IPS DF 6.9 (cell line): ENCODE data around the gene MTMR11.

Experiments used
- DNase-seq: peaks from one replicate; pipeline ENCODE4 v3.0.0-alpha.2; 2013; ENCODE audit warnings: low read depth, low spot score
- H3K27ac ChIP-seq: one replicate; pipeline ENCODE4 v1.5.1; 2013; ENCODE audit warnings: low read length, control low read depth
- H3K27me3 ChIP-seq: 2 replicates; pipeline ENCODE4 v1.6.1; 2013; ENCODE audit warnings: mild to moderate bottlenecking, low read length; ENCODE audit not compliant: control insufficient read depth, insufficient read depth
- H3K36me3 ChIP-seq: 2 replicates; pipeline ENCODE4 v1.6.1; 2013; ENCODE audit warnings: low read length; ENCODE audit not compliant: control insufficient read depth, insufficient read depth
- H3K4me1 ChIP-seq: 2 replicates; pipeline ENCODE4 v1.6.1; 2013; ENCODE audit warnings: low read length; ENCODE audit not compliant: control insufficient read depth, insufficient read depth
- H3K4me3 ChIP-seq: 2 replicates; pipeline ENCODE4 v1.5.1; 2013; ENCODE audit warnings: mild to moderate bottlenecking, low read length
- H3K9me3 ChIP-seq: 2 replicates; pipeline ENCODE4 v1.6.1; 2013; ENCODE audit warnings: low read length, inconsistent platforms; ENCODE audit not compliant: control insufficient read depth, insufficient read depth
- WGBS: extraction: QIAGEN DNeasy Blood & Tissue Kit; methylation state at CpG from one replicate; pipeline ENCODE4 v1.1.7; 2013; ENCODE audit warnings: mixed read lengths, missing lambda C conversion rate; ENCODE audit not compliant: insufficient read length, insufficient coverage; 5-methylcytosine and 5-hydroxymethylcytosine counted together

The MTMR11 gene

DNA sequence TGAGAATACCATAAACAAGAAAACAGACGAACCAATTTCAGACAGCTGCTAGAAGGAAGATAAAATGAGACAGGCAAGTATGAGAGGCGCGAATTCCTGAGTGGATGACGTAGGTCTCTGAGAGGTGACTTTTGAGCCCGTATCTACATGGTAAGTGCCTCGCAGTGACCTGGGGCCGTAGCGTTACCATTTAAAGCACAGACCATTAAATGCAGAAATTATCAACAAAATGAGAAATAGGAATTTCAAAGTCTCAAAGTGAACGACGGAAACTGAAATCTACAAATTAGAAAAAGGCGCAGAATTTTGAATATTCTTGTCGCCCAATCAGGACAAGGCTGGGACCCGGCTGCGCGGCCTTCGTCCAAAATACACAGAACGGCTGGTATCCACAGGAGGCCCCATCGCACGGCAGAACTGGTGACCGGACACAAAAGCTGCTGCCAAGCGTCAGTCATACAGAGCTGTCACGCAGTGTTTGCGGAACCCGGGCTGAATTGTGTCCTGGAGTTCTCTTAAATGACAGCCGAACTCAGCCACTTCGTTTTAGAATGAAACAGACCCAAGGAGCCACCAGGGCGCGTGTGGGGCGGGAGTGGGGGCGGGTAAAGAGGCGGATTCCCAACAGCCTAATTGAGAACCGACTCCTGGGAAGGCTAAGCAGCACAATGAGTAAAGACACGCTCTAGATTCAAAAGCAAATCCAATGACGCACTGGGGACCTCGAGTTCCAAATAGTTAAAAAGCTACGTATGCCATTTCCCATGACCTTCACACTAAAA is 51.1 kb downstream of the MTMR11 start:
- Histone ChIP-seq H3K9me3 (no peaks in the 10 kb centered on the region), H3K4me3 (peak overlapping the region; percentile 60; the same call in 1 of the 2 replicates)

DNA sequence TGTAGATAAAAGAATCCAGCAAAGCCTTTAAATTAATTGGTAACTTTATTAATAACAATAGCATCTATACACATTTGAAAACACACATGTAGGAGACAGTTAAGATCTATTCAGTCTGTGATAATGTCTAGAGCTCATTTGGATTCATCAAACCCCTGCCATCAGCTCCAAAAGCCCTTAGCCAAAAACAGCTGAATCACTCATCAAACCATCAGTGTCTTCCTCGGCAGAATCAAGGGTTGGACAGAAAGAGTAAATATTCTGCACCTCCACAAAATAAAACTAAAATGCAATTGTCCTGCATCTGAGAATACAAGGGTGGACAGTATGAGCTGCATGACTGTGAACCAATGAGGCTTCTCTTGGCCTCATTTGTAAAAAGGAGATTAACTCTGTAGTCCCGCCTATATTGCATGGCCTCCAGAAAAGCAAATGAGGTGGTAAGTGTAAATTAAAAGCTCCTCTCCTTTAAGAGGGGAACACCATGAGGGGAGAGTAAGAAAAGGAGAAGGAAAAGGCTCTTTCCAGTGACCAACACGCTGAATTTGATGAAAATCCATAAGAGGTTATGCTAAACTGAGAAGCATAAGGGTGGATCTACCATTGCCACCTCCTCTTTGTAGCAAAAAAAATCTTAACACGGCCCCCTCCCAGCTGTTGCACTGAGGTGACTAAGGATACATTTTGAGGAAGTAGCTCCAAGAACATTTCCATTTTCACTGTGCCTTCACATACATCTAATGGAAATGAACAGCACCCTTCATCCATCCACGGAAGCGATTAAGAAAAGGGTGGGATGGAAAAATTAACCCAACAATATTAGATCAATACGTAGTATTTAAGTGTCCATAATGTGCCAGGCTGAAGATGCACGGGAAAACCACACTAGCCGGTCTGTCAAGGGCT is 52.0 kb downstream of the MTMR11 start:
- Histone ChIP-seq H3K4me1 (no peaks in the 10 kb centered on the region), H3K27me3 (no peaks in the 10 kb centered on the region), H3K36me3 (no peaks in the 10 kb centered on the region), H3K4me3 (peak overlapping the region; percentile 60; the same call in 1 of the 2 replicates), H3K9me3 (no peaks in the 10 kb centered on the region), H3K27ac (no peak overlapping the region)
- no CpG with 5 or more reads among the region's 9 CpGs for WGBS
- DNase-seq = no peak

More for the DNA sequence above, 51.1 kb downstream of the MTMR11 start:
- DNase-seq = no peak
- no peak overlapping the region for H3K27ac ChIP-seq
- H3K36me3 ChIP-seq = no peaks in the 10 kb centered on the region
- no CpG with 5 or more reads among the region's 36 CpGs for WGBS
- no peaks in the 10 kb centered on the region for H3K27me3 ChIP-seq
- no peaks in the 10 kb centered on the region for H3K4me1 ChIP-seq

DNA sequence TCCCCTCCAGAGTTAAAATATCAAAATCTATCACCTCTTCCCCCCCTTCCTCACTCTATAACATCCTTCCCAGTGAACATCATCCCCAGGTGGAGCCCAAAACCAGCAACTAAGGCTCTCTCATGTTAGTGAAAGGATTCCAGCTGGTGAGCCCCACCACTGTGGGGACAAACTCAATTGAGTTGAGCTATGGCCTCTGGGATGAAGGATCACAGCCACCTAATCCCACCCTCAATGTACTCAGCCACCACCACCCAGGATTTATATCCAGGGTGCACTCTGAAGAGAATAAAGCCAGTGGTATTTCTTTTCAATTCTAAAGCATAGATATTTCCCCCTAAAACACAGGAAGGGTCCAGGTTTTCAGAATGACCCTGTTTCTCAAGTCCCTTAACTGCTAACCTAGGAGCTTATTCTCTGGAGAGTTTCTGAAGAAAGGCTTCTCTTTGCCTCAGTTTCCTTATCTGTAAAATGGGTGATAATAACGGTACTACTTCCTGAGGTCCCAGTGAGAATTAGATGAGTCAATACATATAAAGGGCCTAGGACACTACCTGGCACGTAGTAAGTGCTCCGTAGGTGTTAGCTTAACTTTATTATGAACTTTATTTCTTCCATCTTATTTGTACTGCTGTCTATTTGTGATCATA is 53.0 kb downstream of the MTMR11 start:
- DNase-seq = no peak
- Histone ChIP-seq H3K9me3 (no peaks in the 10 kb centered on the region), H3K4me3 (no peak overlapping the region), H3K27me3 (no peaks in the 10 kb centered on the region), H3K27ac (no peak overlapping the region), H3K4me1 (no peaks in the 10 kb centered on the region), H3K36me3 (no peaks in the 10 kb centered on the region)
- WGBS = no CpG with 5 or more reads among the region's 3 CpGs

DNA sequence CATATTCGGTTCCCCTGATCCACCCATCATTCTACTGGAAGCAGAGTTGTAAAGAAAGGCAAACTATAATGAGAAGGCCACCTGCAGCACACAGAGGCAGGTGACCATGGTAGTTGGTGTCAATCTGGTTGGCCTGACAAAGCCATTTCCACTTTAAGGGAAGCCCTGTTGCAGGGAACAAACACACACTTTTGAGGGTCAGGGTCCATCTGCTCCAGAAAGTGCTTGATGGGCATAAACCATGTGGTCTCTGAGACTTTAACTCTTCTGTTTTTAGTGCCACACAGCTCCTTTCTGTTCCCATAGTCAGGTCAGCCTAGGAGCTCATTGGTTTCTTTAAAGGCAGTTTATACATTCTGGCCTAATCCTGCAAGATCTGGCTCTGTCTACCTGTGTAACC is 54.8 kb downstream of the MTMR11 start:
- H3K36me3 ChIP-seq = no peaks in the 10 kb centered on the region
- H3K27ac ChIP-seq = no peak overlapping the region
- no peak for DNase-seq
- no peaks in the 10 kb centered on the region for H3K9me3 ChIP-seq
- no CpG with 5 or more reads among the region's 1 CpG for WGBS
- H3K4me1 ChIP-seq = no peaks in the 10 kb centered on the region
- no peaks in the 10 kb centered on the region for H3K27me3 ChIP-seq
- H3K4me3 ChIP-seq = no peak overlapping the region

DNA sequence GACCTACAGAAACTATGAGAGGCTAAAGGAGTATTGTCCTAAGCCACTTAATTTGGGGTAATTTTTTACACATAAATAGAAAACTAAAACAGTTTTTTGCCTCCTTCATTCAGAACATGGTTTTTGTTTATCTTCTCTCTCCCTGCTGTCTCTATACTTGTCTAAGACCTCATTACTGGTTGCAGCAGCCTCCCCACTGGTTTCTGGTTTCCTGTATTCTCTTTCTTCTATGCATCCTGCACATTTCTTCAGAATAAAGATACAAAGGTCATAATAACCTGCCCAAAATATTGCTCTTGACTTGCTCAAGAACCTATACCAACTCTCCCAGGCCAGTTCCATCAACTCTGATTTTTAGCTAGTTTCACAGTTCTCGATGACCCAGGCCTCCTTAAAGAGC is 57.1 kb downstream of the MTMR11 start:
- Histone ChIP-seq H3K4me1 (no peaks in the 10 kb centered on the region), H3K27ac (no peak overlapping the region), H3K36me3 (no peaks in the 10 kb centered on the region), H3K27me3 (no peaks in the 10 kb centered on the region), H3K4me3 (no peak overlapping the region), H3K9me3 (no peaks in the 10 kb centered on the region)
- WGBS = no CpG with 5 or more reads among the region's 1 CpG
- no peak for DNase-seq
